ENCODE measurements around the gene TANC1.

TANC1 gene

GRCh38 chr2:159224061-159224813 lies 255.8 kb downstream of the TANC1 start:
- DNase-seq (ENCODE audit: low read depth in 2 of 2), result no peak

DNA sequence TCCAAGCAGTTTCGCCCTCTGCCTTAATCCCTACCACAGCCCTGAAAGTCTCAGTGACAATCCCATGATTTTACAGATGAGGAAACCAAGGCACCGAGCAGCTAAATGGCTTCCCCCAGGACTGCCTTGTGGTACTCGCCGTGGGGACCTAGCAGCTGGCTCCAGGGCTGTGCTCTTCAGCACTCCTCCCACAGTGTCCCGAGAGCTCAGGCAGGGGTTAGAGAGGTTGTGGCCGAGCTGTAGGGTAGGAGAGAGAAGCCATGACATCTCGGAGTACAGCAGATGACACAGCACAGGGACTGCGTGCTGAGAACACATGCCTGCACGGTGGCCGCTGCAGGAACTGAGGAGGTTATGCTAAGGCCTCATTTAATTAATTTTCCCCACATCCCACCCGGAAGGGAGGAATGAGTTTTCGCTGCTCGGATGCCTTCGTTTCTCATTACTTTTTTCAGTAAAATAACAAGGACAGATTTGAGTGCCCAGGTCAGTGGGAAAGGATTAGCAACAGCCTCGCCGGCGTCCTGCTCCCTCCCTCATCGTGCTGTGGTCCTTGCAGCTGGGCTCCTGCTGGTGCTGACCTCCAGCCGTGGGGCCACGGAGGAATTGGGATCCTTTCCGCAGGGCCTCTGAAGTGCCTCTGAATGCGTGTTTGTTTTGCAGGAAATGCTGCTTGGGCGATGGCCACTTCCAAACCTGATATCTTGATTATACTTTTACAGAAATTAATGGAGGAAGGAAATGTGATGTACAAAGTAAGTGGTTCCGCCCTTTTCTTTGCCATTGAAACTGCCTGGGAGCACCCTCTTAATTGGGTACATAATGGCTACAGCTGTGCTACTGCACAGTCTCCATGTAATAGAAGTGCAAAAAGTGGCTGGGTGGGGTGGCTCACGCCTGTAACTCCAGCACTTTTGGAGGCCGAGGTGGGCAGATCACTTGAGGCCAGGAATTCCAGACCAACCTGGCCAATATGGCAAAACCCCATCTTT lies 256.9 kb downstream of the TANC1 start:
- DNase-seq (ENCODE audit: low read depth in 2 of 2), result no peak

- peak; percentile 31 to 33 for DNase-seq (ENCODE audit: low read depth in 2 of 2)
Observed at GRCh38 chr2:159226059-159226461, 257.6 kb downstream of the TANC1 start.

GRCh38 chr2:159226608-159227385 lies 258.4 kb downstream of the TANC1 start:
- DNase-seq (ENCODE audit: low read depth in 2 of 2), result no peak

DNA sequence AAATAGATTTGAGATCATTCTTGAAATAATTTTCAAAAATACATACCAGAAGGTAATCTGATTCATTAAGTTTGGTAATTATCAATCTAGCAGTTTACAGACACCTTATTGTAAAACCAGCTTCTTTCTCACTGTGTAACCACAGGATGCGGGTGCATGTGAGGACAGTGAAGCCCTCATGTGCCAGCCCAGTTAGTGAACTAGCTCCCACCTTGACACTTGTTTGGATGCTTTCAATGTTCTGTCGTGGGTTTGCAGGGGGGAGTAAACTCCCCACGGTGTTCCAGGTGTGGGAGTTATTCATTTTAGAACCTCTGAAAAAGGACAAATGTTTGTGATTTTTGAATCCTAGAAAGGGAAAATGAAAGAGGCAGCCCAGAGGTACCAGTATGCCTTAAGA lies 259.0 kb downstream of the TANC1 start:
- peak in 1 of 2 donors; percentile 15 for DNase-seq (ENCODE audit: low read depth in 2 of 2)

DNA sequence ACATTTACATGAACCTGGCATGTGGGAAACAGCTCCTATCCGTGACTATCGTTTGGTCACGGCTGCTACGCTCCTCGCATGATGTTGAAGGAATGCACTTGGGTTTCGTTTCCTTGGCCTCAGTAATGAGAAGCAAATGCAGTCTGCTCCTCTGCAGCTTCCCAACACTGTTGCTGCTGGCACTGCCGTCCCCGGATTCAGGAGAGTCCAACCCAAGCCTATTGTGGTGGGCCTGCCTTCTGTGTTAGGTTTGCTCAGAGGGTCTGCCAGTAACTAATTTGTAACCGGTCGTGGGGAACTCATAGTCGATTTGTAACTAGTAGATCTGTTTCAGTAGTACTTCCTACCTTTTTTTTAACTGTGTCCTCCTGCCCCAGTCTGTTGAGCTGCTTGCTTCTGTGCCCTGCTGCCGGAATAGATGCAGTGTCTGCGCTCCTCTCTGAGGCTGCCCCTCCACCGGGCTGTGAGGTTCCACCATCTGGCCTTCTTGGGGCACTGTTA lies 259.7 kb downstream of the TANC1 start:
- no peak for DNase-seq (ENCODE audit: low read depth in 2 of 2)

DNA sequence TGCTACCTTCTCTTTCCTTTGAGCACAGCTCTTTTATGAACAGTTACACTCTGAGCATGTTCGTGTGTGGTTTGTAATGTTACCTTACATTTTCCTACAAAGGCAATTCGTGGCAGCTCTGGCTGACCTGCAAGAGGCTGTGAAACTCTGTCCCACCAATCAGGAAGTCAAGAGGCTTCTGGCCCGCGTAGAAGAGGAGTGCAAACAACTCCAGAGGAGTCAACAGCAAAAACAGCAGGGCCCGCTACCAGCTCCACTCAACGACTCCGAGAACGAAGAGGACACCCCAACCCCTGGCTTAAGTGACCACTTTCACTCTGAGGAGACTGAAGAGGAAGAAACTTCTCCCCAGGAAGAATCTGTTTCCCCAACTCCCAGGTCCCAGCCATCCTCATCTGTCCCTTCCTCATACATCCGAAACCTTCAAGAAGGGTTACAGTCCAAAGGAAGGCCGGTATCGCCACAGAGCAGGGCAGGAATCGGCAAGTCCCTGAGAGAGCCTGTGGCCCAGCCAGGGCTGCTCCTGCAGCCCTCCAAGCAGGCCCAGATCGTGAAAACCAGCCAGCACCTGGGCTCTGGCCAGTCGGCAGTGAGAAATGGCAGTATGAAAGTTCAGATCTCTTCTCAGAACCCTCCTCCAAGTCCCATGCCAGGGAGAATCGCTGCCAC lies 261.2 kb downstream of the TANC1 start:
- DNase-seq (ENCODE audit: low read depth in 2 of 2), result no peak

- DNase-seq (ENCODE audit: low read depth in 2 of 2), result no peak
Observed at GRCh38 chr2:159230145-159230877, 261.9 kb downstream of the TANC1 start.

DNA sequence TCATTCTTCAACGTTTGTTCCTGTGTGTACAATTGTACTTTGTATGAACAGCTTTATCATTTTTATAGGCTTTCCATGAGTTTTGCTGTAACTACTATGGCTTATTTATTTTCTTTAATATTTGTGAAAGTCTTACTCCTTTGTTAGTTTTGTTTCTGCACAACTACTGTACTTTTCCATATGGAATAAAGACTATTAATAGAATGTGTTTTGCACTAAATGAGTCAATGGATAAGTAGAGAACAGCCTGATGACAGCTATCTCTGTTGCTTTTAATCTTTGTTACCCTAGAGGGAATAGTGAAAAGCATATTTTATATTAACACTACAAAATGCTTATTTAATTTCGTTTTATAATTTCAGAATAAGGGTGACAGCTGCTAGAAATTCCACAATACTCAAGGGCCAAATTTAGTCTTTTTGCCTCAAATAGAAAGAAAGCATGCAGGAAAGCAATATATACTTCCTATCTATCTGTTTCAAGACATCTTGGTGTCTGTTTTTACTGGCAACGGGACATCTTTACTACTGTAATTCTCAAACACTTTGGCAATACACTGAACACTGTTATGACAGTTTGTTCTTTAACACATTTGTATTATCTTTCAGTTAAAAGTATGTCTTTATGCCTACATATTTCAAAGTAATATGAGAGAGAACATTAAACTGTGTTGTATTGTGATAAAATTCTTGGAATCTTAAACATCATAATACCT lies 264.2 kb downstream of the TANC1 start:
- DNase-seq (ENCODE audit: low read depth in 2 of 2), result no peak

DNA sequence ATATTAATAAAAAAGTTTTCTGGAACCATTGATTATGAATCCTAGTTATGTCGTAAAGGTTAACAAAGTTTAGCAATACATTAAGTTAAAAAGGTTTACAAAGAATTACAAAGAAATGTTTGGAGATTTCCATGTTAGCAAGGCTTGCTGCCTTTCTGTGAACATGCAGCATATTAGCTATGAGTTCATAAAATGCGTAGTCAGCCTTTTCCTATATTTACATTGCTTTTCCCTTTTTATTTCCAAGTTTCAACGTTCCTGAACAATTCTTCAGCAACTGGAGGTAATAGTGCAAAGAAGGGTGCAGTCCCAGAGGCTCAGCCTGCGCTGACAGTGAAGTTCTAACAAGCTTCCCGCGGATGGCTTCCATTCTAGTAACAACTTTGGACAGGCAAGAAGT lies 266.4 kb downstream of the TANC1 start:
- DNase-seq (ENCODE audit: low read depth in 2 of 2), result no peak

DNA sequence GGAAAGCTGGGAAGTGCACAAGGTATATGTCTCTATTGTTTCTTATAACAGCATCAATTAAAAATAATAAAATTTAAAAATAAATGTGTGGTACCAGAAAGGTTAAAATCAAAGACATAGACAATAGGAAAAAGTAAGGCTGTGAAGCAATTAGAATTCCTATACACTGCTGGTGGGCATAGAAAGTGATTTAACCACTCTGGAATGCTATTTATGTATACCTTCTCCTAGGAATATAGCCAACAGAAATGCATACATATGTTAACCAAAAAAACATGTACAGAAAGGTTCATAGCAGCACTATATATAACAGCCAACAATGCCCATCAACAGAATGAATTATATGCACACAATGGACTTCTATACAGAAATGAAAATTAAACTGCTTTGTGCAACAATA lies 275.1 kb downstream of the TANC1 start:
- DNase-seq (ENCODE audit: low read depth in 2 of 2), result no peak

- no peak for DNase-seq (ENCODE audit: low read depth in 2 of 2)
Observed at GRCh38 chr2:159246325-159246988, 278.0 kb downstream of the TANC1 start.

- DNase-seq (ENCODE audit: low read depth in 2 of 2), result no peak
Observed at GRCh38 chr2:159249990-159250715, 281.7 kb downstream of the TANC1 start.

DNA sequence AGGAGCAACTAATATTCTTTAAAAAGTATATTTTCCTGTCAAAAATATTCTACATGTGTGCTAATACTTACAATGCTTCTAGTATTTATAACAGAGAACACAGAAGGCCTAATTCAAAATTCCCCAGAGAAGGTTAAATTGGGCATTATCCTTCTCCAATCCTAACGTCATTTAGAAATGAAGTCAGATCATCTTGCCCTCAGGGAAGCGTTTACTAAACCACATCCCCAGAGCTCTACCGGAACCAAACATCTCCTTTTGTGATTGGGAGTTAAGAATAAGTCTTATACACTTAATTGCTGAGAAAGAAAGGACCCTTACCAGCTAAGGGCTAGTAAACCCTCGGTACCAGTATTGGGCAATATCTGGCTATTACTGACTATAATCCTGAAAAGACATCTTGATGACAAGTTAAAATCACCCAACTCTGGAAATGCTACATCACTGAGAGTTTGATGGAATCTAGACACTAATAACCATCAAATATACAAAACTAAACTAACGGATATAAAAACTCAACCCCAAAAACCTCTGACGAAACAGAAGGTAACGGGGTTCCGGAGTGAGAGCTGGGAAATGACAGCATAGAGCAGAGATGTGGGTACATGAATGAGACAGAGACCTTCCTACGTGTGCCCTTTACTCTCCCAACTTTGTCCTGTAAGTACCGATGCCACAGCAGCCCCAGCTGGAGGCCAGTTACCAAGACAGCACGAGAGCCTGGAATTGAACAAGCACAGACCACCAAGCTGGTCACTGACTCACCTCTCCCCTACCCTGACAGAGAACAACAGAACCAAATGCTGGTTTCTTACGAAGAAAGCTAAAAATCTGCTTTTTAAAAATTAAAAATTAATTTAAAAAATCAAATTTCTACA lies 283.1 kb downstream of the TANC1 start:
- no peak for DNase-seq (ENCODE audit: low read depth in 2 of 2)

GRCh38 chr2:159252905-159253304 lies 284.5 kb downstream of the TANC1 start:
- DNase-seq (ENCODE audit: low read depth in 2 of 2), result no peak

DNA sequence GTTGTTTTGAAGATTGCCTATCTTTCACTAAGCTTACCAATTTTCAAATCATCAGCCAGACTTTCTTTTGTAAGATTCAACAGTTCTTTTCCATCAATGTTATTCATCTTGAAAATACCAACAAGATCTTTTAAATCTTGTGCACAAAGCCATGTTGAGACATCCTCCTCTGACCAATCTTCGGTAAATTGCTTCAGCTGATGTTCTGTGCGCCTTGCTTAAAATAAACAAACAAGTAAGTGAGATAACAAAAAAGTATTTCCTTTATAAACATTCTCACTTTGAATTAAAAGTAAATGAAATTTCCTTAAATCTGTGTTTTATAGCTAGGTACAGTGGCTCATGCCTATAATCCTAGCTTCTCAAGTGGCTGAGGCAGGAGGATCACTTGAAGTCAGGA lies 287.7 kb downstream of the TANC1 start:
- DNase-seq (ENCODE audit: low read depth in 2 of 2), result no peak

- DNase-seq (ENCODE audit: low read depth in 2 of 2), result no peak
Observed at GRCh38 chr2:159262226-159262625, 293.8 kb downstream of the TANC1 start.

GRCh38 chr2:159262904-159263303 lies 294.5 kb downstream of the TANC1 start:
- DNase-seq (ENCODE audit: low read depth in 2 of 2), result no peak
